ENCODE results near the gene CTCF.
"Not testable (repeated sequence)": the region's sequence is repeated elsewhere in the genome, so short reads cannot be mapped to it uniquely, and the experiment has no call there.

CTCF gene, protein sequence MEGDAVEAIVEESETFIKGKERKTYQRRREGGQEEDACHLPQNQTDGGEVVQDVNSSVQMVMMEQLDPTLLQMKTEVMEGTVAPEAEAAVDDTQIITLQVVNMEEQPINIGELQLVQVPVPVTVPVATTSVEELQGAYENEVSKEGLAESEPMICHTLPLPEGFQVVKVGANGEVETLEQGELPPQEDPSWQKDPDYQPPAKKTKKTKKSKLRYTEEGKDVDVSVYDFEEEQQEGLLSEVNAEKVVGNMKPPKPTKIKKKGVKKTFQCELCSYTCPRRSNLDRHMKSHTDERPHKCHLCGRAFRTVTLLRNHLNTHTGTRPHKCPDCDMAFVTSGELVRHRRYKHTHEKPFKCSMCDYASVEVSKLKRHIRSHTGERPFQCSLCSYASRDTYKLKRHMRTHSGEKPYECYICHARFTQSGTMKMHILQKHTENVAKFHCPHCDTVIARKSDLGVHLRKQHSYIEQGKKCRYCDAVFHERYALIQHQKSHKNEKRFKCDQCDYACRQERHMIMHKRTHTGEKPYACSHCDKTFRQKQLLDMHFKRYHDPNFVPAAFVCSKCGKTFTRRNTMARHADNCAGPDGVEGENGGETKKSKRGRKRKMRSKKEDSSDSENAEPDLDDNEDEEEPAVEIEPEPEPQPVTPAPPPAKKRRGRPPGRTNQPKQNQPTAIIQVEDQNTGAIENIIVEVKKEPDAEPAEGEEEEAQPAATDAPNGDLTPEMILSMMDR

GRCh38 chr16:67562526-67562917 lies at the start of gene CTCF:
Gene CTCF, plus strand, starts transcription at chr16:67562526. Its CDS starts 48,307 bp downstream, at chr16:67610833.
- DNase-seq (ENCODE audit: low read depth) = peak; percentile 76
- H3K4me3 ChIP-seq (ENCODE audit: control insufficient read depth, low read depth, low read length) = peak within 1 kb of the TSS; percentile 69
- peak; percentile 33 for TF ChIP-seq CTCF (conservative IDR thresholded peaks at IDR 0.05; ENCODE audit: control insufficient read depth, insufficient read depth, low read depth, low read length)

- DNase-seq (ENCODE audit: low read depth); H3K4me3 ChIP-seq (ENCODE audit: control insufficient read depth, low read depth, low read length): not testable (repeated sequence)
These were observed 48.4 kb upstream of the CTCF start for GRCh38 chr16:67513892-67514291.

GRCh38 chr16:67514382-67514828 lies 47.9 kb upstream of the CTCF start:
- peak; percentile 90 for DNase-seq (ENCODE audit: low read depth)
- H3K4me3 ChIP-seq (ENCODE audit: control insufficient read depth, low read depth, low read length) = no peak overlapping the region
- TF ChIP-seq CTCF (conservative IDR thresholded peaks at IDR 0.05; ENCODE audit: control insufficient read depth, insufficient read depth, low read depth, low read length) = peak; percentile 74

GRCh38 chr16:67516296-67517154 lies 45.8 kb upstream of the CTCF start:
- no peak overlapping the region for H3K4me3 ChIP-seq (ENCODE audit: control insufficient read depth, low read depth, low read length)
- DNase-seq (ENCODE audit: low read depth) = peak; percentile 73
- no peak for TF ChIP-seq CTCF (conservative IDR thresholded peaks at IDR 0.05; ENCODE audit: control insufficient read depth, insufficient read depth, low read depth, low read length)

- no peak for TF ChIP-seq CTCF (conservative IDR thresholded peaks at IDR 0.05; ENCODE audit: control insufficient read depth, insufficient read depth, low read depth, low read length)
- no peak for DNase-seq (ENCODE audit: low read depth)
- no peak overlapping the region for H3K4me3 ChIP-seq (ENCODE audit: control insufficient read depth, low read depth, low read length)
These were observed 45.2 kb upstream of the CTCF start for GRCh38 chr16:67517155-67517445.

DNA sequence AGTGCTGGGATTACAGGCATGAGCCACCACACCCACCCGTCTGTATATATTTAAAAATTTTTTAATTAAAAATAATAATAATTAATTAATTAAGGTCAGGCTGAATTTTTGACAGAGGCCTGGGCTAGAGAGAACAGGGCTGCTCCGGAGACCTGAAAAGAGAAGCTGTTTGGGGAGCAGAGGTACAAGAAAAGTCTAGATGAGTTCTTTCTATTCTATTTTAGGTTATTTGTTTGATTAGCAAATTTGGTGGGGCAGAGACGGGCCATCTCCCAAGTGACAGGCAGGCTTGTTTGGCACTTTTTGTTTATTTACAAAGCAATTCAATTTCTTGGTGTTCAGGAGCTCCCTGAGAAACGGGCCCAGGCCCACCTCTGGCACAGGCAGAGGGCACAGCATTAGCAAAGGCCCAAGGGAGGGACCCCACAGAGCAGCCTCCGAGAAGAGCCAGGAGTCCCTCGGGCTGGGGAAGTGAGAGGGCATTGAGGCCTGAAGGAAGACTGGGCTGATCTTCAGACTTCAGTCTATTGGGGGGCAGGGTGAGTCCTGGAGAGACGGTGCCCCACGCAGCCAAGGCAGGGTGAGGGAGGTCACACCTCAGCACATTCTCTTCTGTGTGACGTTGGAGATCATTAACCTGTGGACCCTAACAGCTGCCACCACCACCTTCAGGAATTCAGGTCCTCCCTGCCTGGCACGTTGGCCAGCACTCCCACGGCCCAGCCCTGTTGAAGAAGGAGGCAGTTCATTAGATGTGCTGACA lies 44.5 kb upstream of the CTCF start:
- DNase-seq (ENCODE audit: low read depth) = no peak
- TF ChIP-seq CTCF (conservative IDR thresholded peaks at IDR 0.05; ENCODE audit: control insufficient read depth, insufficient read depth, low read depth, low read length) = no peak

More for the DNA sequence above, 44.5 kb upstream of the CTCF start:
- H3K4me3 ChIP-seq (ENCODE audit: control insufficient read depth, low read depth, low read length) = no peak overlapping the region

All from fibroblast of mammary gland (primary cell).